HG02884 (cell line): ENCODE data around the gene MYH14.
A peak's percentile ranks its signal among the peaks of the same experiment; 100 is the strongest.
"Not testable (repeated sequence)": the region's sequence is repeated elsewhere in the genome, so short reads cannot be mapped to it uniquely, and the experiment has no call there.

Experiments used
- ATAC-seq: cut with Tn5 transposase; IDR thresholded peaks from one replicate; pipeline ENCODE4 v1.9.1; 2021; ENCODE audit warnings: mild to moderate bottlenecking, moderate library complexity; ENCODE audit not compliant: unreplicated experiment

Gene MYH14

DNA sequence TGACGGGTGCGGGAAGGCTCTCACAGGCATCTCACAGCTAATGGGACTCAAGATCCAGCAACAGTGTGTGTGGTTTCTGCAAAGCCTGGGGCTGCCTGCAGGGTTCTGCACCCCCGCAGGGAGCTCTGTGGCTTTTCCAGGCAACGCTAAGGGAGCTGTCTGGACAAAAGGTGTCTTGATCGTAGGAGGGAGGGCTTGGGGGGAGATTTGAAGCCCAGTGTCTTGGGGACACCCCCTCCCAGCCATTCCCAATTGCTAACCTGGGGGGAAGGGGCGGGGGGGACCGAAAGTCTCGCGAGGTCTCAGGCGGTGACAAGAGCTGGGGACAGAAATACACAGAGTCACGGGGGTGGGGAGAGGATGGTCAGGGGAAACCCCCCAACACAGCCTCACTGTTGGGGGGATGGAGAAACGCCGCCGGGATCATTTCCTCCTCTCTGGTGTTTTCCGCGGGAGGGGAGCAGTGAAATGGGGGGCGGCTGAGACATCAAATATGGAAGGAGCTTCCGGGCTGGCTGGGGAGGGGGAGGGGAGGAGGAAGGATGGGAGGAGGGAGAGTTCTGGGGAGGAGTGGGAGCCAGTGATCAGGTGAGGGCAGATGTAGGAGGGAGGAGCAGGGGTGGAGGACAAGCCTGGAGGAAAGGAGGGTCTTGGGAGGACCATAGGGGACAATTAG, 112.5 kb downstream of the MYH14 start:
- ATAC-seq, result no peak

DNA sequence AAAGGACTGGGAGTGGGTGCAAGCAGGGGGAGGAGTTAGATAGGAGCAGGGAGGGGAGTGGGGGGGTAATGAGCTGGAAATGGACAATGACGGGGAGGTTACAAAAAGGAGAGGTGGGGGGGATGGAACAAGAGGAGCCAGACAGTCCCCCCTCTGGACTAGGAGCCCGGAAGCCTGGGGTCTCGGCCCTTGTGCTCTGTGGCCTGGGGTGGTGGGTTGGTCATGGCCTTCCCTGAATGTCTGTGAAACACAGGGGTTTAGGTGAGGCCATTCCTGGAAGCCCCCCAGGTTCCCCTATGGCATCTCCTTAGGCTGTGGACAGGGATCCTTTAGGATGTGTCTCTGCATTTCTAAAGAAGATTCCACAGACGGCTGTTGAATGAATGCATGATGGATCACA, 113.7 kb downstream of the MYH14 start:
- no peak for ATAC-seq

DNA sequence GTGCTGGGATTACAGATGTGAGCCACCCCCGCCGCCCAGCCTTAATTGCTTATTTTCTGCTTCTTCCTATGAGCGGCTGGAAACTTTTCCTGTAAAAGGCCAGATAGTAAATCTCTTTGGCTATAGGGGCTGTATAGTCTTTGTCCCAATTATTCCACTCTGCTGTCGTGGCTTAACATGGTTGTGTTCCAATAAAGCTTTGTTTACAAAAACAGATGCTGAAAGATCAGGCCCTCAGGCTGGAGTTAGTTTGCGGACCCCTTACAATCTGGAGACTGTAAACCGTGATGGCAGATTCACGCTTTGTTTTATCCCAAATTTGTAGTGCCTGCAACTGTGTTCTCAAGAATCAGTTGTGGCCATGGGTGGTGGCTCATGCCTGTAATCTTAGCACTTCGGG, 115.0 kb downstream of the MYH14 start:
- no peak for ATAC-seq

DNA sequence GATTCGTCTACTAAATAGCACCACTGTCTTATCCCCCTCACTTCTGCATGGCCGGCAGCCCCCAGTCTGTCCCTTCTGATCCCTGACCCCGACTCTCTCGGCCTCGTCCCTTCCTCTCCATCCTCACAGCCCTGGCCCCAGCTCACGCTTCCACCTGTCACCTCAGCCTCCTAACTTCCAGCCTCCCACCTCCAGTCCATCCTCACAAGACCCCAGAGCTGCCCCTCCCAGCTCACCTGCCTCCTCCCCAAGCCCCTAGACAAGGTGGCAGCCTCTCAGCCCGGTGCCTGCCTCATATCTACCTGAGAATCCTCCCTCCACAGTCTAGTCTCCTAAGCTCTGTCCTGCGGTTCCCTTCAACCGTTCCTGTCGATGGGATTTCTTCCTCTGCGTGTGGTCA, 115.7 kb downstream of the MYH14 start:
- no peak for ATAC-seq

DNA sequence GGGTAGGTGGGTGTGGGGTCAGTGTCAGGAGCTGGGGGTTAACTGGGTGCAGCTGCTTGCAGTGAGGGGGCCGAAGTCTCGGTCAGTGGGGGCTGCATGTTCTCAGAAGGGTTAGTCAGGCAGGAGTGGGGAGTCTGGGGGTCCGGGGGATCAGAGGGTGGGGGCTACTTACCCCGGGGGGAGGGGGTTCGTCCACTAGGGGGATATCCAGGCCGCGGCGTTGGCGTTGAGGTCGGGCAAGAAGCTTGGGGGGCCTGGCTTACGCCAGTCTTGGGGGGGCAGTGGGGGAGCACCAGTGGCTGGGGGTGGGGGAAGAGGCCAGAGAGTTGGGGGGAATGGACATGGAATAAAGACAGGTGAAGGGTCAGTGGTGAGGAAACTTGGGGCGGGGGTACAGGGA, 116.6 kb downstream of the MYH14 start:
- ATAC-seq, result no peak

DNA sequence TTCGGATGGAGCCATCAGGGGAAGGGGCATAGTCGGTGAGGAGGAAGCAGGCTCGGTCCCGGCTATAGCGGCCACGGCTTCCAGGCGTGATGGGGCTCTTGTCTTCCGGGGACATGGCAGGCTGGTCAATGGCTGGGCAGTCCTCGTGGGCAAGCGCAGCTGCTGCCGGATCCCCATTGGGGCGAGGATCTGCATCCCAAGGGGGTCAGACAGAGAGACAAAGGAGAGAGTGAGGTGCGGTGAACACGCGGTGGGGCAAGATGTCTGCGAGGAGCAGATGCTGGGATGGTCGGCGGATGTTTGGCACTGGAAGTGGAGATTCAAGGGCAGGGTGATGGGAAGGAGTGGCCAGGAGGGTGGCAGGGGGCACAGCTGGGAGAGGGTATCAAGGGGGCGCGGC, 117.2 kb downstream of the MYH14 start:
- ATAC-seq, result no peak

DNA sequence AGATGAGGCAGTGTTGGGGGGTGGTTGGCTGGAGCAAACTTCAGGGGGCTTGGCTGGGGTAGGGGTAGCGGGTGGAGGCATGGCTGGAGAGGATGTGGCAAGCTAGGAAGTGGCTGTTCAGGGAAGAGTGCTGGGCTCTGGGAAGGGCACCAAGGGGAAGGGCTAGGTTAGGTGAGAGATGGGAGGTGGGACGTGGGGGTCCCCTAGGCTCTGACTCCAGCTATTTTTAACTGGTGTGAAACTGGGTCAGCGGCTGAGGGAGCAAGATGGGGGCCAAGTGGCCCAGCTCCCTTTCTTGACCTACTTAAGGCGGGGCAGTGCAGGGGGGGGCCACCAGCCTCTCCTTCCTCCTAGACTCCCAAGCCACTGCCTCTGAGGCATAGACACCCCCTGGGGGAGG, 118.4 kb downstream of the MYH14 start:
- ATAC-seq, result no peak

DNA sequence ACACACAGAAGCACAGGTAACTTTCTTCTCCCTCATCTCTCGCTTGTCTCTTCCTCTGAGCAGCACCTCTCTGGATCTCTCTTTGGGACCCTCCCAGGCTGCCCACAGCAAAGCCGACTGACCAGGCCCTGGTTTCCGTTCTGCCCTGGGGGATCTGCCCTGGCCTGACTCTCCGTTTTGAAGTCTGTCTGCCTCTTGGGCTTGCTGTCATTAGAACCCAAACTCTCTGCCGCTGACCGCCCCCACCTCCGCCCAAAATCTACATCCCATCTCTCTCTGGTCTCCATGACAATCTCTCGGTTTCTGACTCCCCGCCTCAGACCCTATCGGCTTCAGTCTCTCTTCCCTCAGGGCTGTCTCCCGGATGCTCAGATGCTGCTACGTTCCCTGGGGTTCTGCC, 118.8 kb downstream of the MYH14 start:
- no peak for ATAC-seq

DNA sequence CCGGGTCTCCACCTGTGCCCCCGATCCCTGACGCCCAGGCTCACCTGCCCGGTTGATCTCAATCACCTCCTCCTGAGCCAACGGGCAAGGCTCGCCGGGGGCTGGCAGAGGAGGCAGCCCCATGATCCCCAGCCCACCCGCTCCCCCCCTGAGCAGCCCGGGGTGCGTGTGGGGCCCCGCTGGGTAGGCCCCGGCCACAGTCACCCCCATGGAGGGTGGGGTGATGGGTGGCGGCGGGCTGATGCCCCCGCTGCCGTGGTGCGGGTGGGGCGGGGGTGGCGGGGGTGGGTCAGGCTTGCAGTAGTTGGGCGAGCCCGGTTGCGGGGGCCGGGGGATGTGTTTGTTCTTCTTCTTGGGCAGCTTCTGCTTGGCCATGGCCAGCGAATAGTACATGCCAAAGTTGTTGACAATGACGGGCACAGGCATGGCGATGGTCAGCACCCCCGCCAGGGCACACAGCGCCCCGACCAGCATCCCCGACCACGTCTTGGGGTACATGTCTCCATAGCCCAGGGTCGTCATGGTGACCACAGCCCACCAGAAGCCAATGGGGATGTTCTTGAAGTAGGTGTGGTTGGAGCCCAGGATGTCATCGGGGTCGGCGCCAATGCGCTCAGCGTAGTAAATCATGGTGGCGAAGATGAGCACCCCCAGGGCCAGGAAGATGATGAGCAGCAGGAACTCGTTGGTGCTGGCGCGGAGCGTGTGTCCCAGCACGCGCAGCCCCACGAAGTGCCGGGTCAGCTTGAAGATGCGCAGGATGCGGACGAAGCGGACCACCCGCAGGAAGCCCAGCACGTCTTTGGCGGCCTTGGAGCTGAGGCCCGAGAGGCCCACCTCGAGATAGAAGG, 119.7 kb downstream of the MYH14 start:
- ATAC-seq, result no peak

DNA sequence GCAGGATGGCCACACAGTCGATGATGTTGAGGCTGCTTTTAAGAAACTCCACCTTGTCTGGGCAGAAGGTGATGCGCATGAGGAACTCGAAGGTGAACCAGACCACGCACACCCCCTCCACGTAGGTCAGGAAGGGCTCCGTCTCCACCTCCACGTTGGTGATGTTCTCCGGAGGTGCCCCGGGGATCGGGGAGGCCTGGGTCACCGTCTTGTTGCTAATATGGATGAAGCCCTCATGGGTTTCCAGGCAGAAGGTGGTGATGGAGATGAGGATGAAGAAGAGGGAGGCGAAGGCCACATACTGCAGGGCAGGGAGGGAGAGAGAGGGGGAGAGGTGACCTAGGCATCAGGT, 120.3 kb downstream of the MYH14 start:
- no peak for ATAC-seq

DNA sequence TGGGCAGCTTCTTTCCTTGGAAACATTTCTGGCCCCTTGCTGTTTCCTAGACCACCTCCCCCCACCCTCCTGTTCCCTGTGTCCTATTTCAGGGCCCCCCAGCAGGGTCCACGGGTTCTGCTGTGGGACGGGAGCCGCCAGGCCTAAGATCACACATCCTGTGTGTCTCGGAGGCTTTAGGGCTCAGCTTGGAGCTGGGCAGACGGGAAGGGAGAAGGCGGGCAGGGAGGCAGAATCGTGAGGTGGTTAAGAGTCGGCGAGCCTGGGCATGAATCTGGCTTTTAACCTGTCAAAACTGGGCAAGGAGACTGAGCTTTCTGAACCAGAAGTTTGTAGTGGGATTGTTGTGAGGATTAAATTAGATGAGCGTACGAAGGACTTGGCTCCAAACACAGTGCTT, 120.9 kb downstream of the MYH14 start:
- ATAC-seq, result no peak

DNA sequence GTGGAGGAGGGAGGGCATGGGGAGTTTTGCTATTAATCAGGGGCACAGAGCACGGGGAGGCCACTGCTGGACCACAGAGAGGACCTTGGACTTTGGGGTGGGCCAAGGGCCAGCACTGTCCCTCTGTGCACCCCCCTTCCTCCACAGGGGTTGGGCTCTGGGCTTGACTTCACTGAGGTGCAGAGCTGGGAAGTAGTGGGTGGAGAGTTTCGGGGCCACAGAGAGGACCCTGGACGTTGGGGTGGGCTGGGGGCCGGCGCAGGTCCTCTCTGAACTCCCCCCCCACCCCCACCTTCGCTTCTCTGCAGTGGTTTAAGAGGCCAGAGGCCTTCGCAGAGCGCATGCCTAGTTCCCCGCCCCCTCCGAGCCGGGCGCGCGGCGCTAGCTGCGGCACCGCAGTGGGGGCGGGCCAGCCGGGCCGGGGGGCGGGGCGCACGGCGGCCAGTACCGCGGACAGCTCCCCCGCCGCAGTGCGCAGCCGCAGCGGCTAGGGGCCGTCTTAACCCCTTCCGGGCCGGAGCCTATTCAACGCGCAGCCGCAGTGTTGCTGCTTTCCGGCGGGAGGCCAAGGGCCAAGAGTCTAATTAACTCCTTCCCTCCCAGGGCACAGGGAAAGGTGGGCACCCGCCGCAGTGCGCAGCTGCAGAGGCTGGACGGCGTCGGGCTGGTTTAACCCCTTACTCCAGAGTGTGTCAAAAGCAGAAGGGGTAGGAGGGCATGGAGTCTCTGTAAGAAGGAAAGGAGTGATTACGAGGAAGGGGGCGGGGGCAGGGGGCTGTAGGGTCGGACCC, 122.1 kb downstream of the MYH14 start:
- ATAC-seq, result no peak

DNA sequence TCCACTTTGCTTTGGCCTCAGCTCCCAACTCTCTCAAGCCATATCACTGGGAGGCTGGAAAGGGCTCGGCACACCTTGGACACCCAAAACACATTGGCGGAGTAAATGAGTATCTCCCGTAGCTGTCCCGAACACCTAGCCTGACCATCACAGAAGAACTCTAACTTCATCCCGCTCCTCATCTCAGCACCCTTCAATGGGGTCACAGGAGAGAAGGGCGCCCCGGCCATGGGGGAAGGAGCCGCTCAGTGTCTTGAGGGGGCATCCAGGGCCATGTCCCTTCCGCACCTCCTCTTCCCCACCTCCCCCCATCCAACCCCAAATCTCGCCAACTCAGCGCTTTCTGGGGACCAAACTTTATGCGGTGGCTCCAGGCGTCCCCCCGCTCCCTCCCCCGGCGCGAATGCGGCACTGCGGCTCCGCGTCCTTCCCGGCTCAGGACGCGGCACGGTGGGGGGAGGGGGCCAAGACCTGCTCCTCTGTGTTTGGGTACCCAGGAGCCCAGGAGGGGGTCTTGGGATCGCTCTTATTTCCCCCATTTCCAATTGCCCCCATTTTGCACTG, 122.8 kb downstream of the MYH14 start:
- ATAC-seq, result no peak

DNA sequence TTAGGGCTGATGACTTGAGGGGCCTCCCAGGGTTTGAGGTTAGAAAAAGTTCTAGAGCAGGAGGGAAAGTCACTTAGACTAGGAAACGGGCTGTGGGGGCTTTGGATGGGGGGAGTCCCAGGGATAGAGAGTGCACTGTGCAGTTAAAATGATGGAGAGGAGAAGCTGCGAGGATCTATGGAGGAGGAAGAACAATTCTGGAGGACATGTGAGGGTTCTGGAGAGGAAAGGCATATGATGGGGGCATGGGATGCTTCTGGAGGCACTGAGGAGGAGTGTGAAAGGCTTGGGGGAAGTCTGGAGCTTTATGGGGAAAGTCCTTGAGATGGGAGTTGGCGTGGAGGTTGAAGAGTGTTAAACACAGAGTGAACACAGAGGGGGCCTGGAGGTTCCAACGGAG, 123.6 kb downstream of the MYH14 start:
- no peak for ATAC-seq

DNA sequence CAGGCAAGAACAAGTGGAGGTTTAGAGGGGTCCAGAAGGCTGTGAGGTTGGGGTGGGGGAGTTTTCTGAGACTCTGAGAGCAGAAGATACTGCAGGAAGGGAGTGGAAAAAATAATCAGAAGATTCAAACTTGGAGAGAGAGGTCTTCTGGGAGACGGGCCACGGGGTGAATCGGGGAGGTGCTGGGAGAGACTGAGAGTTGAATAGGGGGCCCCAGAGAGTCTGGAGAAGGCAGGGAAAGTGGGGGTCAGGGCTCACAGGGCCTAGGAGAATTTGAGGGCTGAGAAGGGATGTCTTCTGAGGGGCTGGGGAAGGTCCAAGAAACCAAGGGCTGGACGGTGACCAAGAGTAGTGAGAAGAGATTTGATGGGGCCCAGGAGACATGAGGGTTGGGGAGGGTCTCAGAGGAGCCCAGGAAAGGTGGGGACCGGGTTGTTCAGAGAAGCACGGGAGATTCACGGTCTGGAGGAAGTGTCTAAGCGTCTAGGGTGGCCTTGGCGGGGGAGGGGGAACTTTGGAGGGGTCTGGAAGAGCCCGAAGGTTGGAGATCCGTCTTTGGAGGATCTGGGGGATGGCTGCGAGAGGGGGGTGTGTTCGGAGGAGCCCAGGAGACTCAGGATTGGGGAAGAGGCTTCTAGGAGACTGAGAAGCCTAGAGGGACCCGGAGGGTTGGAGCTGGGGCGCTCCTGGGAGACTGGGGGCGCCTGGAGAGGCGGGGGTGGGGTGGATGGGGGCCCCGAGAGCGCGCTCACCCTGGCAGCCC, 124.2 kb downstream of the MYH14 start:
- ATAC-seq, result no peak

DNA sequence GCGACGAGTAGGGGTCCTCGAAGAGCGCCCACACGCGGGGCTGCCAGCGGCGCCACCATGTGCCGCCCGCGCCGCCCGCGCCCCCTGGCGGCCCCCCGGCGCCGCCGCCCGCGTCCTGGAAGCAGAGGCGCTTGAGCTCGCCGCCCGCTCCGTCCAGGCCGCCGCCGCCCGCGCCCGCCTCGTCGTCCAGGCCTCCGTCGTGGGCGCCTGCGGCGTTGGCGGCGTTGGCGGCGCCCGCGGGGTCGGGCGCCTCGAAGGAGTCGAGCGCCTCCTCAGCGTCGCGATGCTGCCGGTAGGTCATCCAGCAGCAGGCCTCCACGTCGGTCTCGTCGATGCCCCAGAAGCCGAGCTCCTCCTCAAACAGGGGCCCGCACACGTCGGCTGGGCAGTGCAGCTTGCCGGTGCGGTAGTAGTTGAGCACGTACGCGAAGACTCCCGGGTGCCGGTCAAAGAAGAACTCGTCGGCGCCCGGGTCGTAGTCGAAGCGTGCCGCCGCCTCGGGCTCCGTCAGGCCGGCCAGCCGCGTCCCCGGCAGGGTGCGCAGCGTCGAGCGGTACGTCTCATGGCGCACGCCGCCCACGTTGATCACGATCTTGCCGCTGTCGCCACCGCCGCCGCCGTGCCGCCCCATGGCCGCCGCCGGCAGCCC, 124.9 kb downstream of the MYH14 start:
- ATAC-seq, result no peak

DNA sequence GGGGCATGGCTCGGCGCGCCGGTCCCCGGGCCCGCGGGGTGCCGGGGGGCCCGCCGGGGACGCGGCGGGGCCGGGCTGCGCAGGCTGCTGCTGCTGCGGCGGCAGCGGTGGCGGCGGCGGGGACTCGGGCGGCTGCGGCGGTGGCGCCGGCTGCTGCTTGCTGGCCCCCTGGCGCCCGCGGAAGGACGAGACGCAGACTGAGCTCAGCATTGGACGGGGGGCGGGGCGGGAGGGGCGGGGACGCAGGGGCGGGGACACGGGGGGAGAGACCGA, 125.4 kb downstream of the MYH14 start:
- ATAC-seq, result peak; percentile 7

DNA sequence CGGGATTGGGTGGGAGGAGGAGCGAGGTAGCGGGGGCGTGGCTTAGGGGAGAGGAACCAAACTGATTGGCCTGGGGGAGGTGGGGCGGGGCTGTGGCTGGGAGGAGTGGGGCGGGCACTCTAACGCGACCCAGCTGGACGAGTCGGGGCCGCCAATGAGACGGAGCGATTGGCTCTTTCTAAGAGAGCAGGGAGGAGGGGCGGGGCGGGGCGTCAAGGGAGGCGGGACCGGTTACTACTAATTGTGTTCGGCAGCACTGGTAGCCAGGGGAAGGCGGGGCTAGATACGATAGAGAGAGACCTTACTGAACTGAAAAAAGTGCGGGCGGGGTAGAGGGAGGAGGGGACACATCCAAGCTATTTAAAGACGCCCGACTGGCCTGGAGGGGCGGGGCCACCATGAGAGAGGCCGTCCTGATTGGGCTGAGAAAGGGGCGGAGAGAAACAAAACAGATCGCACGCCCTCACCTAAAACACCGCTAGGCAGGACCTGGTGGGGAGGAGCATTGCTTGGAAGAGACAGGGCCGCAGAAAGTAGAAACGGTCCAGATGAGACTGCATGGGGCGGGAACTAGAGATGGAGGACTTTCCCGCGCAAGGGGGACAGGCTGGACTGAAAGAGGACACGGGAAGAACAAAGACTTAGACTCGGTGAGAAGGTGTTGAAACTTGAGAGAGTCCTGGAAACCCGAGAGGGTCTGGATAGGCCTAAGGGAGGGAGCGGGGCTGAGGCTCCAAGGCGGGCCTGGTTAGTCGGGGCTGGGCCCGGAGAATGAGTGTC, 125.9 kb downstream of the MYH14 start, which contains the start of gene KCNC3:
Gene KCNC3 (minus strand): TSS at position 232 of the 780 bp plus-strand sequence. CDS start 295 bp downstream, outside the sequence.
- peak; percentile 47 for ATAC-seq

DNA sequence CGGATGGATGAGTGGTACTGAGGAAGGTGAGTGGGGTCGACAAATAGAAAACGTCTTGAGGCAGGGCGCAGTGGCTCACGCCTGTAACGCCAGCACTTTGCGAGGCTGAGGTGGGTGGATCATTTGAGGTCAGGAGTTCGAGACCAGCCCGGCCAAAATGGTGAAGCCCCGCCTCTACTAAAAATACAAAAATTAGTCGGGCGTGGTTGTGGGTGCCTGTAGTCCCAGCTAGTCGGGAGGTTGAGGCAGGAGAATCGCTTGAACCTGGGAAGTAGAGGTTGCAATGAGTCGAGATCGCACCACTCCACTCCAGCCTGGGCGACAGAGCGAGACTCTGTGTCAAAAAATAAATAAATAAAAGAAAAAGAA, 126.5 kb downstream of the MYH14 start:
- ATAC-seq, result not testable (repeated sequence)
